Stimulated activated CD4-positive, alpha-beta T cell treated with anti-CD3 and anti-CD28 coated beads, Interleukin-12 subunit alpha, Interleukin-12 subunit beta, amount 100 ng/mL, for 48 hours (primary cell): ENCODE data around the gene RICTOR.
"Not testable (repeated sequence)": the region's sequence is repeated elsewhere in the genome, so short reads cannot be mapped to it uniquely, and the experiment has no call there.

Source experiments
- DNase-seq, 3 donors: peaks; one replicate each; pipeline ENCODE4 v3.0.0-alpha.2; 2020; ENCODE audit warnings: low read depth in 2 of 3, low spot score in 1 of 3

RICTOR gene

GRCh38 chr5:39009981-39010380 lies 64.2 kb downstream of the RICTOR start:
- DNase-seq: no peak

GRCh38 chr5:39009280-39009679 lies 64.9 kb downstream of the RICTOR start:
- DNase-seq: no peak

- DNase-seq: no peak
These were observed 67.5 kb downstream of the RICTOR start for GRCh38 chr5:39006650-39007049.

GRCh38 chr5:39005566-39006232 lies 68.5 kb downstream of the RICTOR start:
- DNase-seq: no peak

GRCh38 chr5:39001683-39002082 lies 72.5 kb downstream of the RICTOR start:
- no peak for DNase-seq

GRCh38 chr5:38999037-38999436 lies 75.2 kb downstream of the RICTOR start:
- no peak for DNase-seq

- no peak for DNase-seq
These were observed 76.6 kb downstream of the RICTOR start for GRCh38 chr5:38997591-38997990.

- DNase-seq: no peak
These were observed 78.1 kb downstream of the RICTOR start for GRCh38 chr5:38996123-38996522.

GRCh38 chr5:38994324-38994927 lies 79.8 kb downstream of the RICTOR start:
- DNase-seq: peak in 1 of 3 donors; percentile 8

GRCh38 chr5:38989974-38990719 lies 84.1 kb downstream of the RICTOR start:
- not testable (repeated sequence) for DNase-seq

GRCh38 chr5:38985909-38986452 lies 88.2 kb downstream of the RICTOR start:
- DNase-seq: no peak

GRCh38 chr5:38979535-38979934 lies 94.7 kb downstream of the RICTOR start:
- no peak for DNase-seq

GRCh38 chr5:38978036-38978435 lies 96.2 kb downstream of the RICTOR start:
- no peak for DNase-seq

GRCh38 chr5:38968665-38969064 lies 105.5 kb downstream of the RICTOR start:
- no peak for DNase-seq

GRCh38 chr5:38961691-38962090 lies 112.5 kb downstream of the RICTOR start:
- no peak for DNase-seq

- no peak for DNase-seq
These were observed 120.7 kb downstream of the RICTOR start for GRCh38 chr5:38953426-38954012.

GRCh38 chr5:38948501-38948900 lies 125.7 kb downstream of the RICTOR start:
- DNase-seq: no peak

GRCh38 chr5:38944282-38944681 lies 129.9 kb downstream of the RICTOR start:
- DNase-seq: no peak

GRCh38 chr5:38941912-38942311 lies 132.3 kb downstream of the RICTOR start:
- no peak for DNase-seq

GRCh38 chr5:38940230-38940858 lies 133.9 kb downstream of the RICTOR start:
- no peak for DNase-seq

- DNase-seq: no peak
These were observed 135.2 kb downstream of the RICTOR start for GRCh38 chr5:38938973-38939372.
